Prostate gland (tissue), 2 donors: ENCODE data around the gene XRCC3.

Source experiments
- POLR2A ChIP-seq: fragments of 450-650 bp; IDR thresholded peaks from one replicate; pipeline ENCODE4 v1.6.1; 2016; ENCODE audit warnings: antibody characterized with exemption, mild to moderate bottlenecking
- POLR2AphosphoS5 ChIP-seq: sonication (generic); formaldehyde crosslinking; IDR thresholded peaks from one replicate; pipeline ENCODE4 v1.6.1; 2017; ENCODE audit warnings: antibody characterized with exemption
- TF ChIP-seq, protein P1 (sequence below), 4 experiments: fragments of 200-600 bp in 2 of 4; fragments of 450-650 bp in 2 of 4; sonication (generic) in 2 of 4; IDR thresholded peaks; 1 replicate in 3 of 4; 2 replicates in 1 of 4; pipeline ENCODE4 v1.5.1; 2016 to 2019; ENCODE audit warnings: antibody characterized with exemption in 4 of 4, mild to moderate bottlenecking in 2 of 4, moderate library complexity in 2 of 4

DNA sequence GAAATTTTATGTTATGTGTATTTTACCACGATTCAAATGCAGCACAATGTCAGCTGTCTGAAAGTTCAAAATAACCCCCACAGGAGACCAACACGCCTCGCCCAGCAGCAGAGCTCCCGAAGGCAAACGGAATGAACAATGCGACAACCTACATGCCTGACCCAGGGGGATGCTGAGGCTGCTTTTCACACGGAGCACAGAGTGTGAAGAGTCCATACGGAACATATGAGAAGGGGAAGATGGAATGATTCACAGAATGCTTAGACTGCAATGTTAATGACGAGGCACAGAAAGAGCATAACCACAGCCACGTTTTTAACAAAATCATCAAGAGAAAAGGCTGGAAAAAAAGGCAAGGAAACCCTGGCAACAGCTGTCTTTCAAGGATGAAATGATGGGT lies 22.9 kb upstream of the XRCC3 start:
- TF ChIP-seq, protein P1, sequence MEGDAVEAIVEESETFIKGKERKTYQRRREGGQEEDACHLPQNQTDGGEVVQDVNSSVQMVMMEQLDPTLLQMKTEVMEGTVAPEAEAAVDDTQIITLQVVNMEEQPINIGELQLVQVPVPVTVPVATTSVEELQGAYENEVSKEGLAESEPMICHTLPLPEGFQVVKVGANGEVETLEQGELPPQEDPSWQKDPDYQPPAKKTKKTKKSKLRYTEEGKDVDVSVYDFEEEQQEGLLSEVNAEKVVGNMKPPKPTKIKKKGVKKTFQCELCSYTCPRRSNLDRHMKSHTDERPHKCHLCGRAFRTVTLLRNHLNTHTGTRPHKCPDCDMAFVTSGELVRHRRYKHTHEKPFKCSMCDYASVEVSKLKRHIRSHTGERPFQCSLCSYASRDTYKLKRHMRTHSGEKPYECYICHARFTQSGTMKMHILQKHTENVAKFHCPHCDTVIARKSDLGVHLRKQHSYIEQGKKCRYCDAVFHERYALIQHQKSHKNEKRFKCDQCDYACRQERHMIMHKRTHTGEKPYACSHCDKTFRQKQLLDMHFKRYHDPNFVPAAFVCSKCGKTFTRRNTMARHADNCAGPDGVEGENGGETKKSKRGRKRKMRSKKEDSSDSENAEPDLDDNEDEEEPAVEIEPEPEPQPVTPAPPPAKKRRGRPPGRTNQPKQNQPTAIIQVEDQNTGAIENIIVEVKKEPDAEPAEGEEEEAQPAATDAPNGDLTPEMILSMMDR (IDR thresholded peaks at IDR 0.05): no peak
- TF ChIP-seq POLR2AphosphoS5 (no peak), POLR2A (no peak)
